Thoracic aorta (tissue), 2 donors: ENCODE data around the gene MYO1C. TPM values are rescaled to one million over a fixed set of nuclear protein-coding genes. Genes with fewer than 3 reads are reported as not detected.

Experiments used
- ATAC-seq: fragments of 150-250 bp; one replicate; pipeline ENCODE4 v1.8.0; 2017; ENCODE audit warnings: low read depth; ENCODE audit not compliant: insufficient number of reproducible peaks, low FRiP score
- DNase-seq: peaks from one replicate; pipeline ENCODE4 v3.0.0-alpha.2; 2020; ENCODE audit warnings: low spot score
- H3K27ac ChIP-seq, 2 donors: fragments of 200-600 bp; sonication (generic); 1 replicate in 1 of 2; 2 replicates in 1 of 2; pipeline ENCODE4 v1.5.1; 2016; ENCODE audit warnings: mild to moderate bottlenecking in 2 of 2, moderate library complexity in 2 of 2
- H3K27me3 ChIP-seq: fragments of 200-600 bp; sonication (generic); replicated peaks from 2 replicates; pipeline ENCODE4 v1.6.0; 2016; ENCODE audit warnings: mild to moderate bottlenecking; ENCODE audit not compliant: insufficient read depth
- H3K36me3 ChIP-seq: fragments of 200-600 bp; sonication (generic); one replicate; pipeline ENCODE4 v1.5.1; 2016
- H3K4me1 ChIP-seq, 2 donors: fragments of 200-600 bp; sonication (generic); 1 replicate in 1 of 2; 2 replicates in 1 of 2; pipeline versions ENCODE4 v1.5.1 to v1.6.0; 2016; ENCODE audit warnings: low read depth in 2 of 2, mild to moderate bottlenecking in 1 of 2; ENCODE audit not compliant: control insufficient read depth in 1 of 2
- H3K4me3 ChIP-seq: fragments of 200-600 bp; sonication (generic); 2 replicates; pipeline ENCODE4 v1.5.1; 2016; ENCODE audit warnings: mild to moderate bottlenecking
- H3K9me3 ChIP-seq: fragments of 200-600 bp; sonication (generic); 2 replicates; pipeline ENCODE4 v1.5.1; 2016
- CTCF ChIP-seq: fragments of 200-600 bp; sonication (generic); IDR thresholded peaks from one replicate; pipeline ENCODE4 v1.5.1; 2019; ENCODE audit warnings: antibody characterized with exemption
- total RNA-seq, 2 donors: library from RNA; depleted of rRNA; stranded (reverse); fragments of >200 nt; gene quantifications; one replicate each; pipeline versions ENCODE4 v1.1.0 to v1.2.3, GENCODE V29; 2016

Gene MYO1C
- total RNA-seq, 2 donors from 2014 or later, result 160 to 226 TPM

GRCh38 chr17:1493291-1493980 is 950 bp upstream of the MYO1C start:
- H3K27me3 ChIP-seq, result no peaks in the 10 kb centered on the region
- H3K27ac ChIP-seq, result peak overlapping the region; percentile 84 to 87
- DNase-seq (no peak), ATAC-seq (no peak)
- H3K4me1 ChIP-seq, result peaks cover 50 to 72% of the 10 kb centered on the region in 2 donors
- H3K9me3 ChIP-seq, result no peaks in the 10 kb centered on the region
- TF ChIP-seq CTCF, result no peak
- H3K36me3 ChIP-seq, result peaks cover 22% of the 10 kb centered on the region
- no peak overlapping the region for H3K4me3 ChIP-seq

DNA sequence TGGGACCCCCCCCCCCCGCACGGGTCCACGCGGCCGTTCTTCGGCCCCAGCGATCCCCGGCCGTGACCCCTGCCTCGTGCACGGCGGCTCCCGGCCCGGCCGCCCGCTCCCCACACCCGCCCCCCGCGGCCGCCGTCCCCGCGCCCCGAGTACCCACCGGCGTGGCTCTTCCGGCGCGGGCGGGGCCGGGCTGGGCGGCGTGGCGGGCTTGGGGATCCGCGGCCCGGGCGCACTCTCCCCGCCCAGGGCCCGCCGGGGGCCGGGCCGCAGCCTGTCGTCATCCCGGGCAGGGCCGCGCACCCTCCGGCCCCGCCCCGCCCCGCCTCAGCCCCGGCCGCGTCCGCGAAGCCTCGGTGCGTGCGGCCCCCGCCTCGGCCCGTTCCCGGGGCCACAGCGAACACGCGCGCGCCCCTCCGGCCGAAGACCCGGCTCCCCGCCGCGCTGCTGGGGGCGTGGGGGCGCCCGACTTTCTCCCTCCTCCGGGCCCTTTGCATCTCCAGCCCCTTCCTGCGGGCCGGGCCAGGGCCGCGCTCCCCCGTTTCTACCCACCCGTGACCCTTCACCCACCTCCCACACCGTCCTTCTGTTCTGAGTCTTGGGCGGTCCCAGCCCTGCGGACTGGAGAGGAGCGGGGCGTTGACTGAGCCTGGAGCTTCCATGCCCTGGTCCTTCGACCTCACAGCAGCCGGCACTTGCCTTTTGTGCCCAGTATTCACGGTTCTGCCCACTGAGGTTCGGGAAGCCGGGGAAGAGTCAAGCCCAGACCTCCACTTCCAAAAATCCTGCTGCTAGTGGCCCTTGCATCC is 840 bp downstream of the MYO1C start:
- no peak for TF ChIP-seq CTCF
- Histone ChIP-seq H3K4me3 (peak overlapping the region; percentile 90), H3K9me3 (no peaks in the 10 kb centered on the region), H3K27ac (peak overlapping the region; percentile 92 to 95), H3K4me1 (peaks cover 56 to 85% of the 10 kb centered on the region in 2 donors), H3K36me3 (peaks cover 8% of the 10 kb centered on the region), H3K27me3 (no peaks in the 10 kb centered on the region)
- ATAC-seq (no peak), DNase-seq (no peak)

GRCh38 chr17:1490643-1491442 is 1.6 kb downstream of the MYO1C start:
- H3K9me3 ChIP-seq, result no peaks in the 10 kb centered on the region
- ATAC-seq, result no peak
- no peak for DNase-seq
- H3K4me3 ChIP-seq, result peak overlapping the region; percentile 90
- H3K4me1 ChIP-seq, result peaks cover 59 to 84% of the 10 kb centered on the region in 2 donors
- no peak for TF ChIP-seq CTCF
- H3K36me3 ChIP-seq, result peaks cover 1% of the 10 kb centered on the region
- H3K27ac ChIP-seq, result peak overlapping the region; percentile 92 to 95
- H3K27me3 ChIP-seq, result no peaks in the 10 kb centered on the region

GRCh38 chr17:1488826-1489270 is 3.6 kb downstream of the MYO1C start:
- ATAC-seq, result no peak
- DNase-seq, result no peak
- peak overlapping the region; percentile 90 for H3K4me3 ChIP-seq
- TF ChIP-seq CTCF, result no peak
- H3K27me3 ChIP-seq, result no peaks in the 10 kb centered on the region
- H3K4me1 ChIP-seq, result peaks cover 44 to 71% of the 10 kb centered on the region in 2 donors
- peak overlapping the region; percentile 92 to 95 for H3K27ac ChIP-seq
- no peaks in the 10 kb centered on the region for H3K36me3 ChIP-seq
- no peaks in the 10 kb centered on the region for H3K9me3 ChIP-seq
